ENCODE results near the gene PRR7. TPM values are rescaled to one million over a fixed set of nuclear protein-coding genes. Genes with fewer than 3 reads are reported as not detected.

Gene PRR7
- total RNA-seq, 1 experiment from 2014 or later = 40.6 TPM

DNA sequence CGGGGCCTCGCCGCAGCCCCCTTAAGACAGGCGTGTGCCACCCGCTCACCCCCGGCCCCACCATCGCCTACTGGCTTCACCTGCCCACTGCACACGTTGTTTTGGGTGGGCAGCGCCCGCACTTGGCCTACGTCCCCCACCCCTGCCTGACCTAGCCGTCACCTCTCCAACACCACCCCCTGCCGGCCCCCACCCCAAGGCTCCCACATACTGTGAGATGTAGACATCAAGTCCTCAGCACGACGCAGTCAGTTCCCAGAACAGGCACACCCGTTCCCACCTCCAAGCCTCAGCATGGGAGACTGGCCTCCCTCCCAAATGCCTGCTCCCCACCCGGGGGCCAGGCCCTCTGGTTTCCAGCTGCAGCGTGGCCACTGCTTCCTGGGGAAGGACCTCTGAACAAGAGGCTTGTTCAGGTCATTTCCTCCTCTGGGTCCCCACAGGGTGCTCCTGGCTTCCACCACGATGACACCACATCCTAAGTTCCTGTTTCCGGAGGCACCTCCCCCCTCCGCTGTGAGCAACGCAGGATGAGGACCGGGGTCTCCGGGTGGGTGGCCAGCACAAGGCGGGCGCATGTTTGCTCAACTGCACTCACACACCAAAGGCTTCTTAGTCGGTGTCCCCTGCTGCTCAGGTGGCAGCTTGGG lies 15.5 kb downstream of the PRR7 start:
- Histone ChIP-seq H3K9ac (ENCODE audit: low read length) (no peak overlapping the region), H3K79me2 (ENCODE audit: low read length) (no peaks in the 10 kb centered on the region), H3K9me2 (replicated peaks; ENCODE audit: low read length) (no peaks in the 10 kb centered on the region), H3K9me3 (ENCODE audit: low read length) (no peaks in the 10 kb centered on the region), H2AFZ (ENCODE audit: low read length) (no peak overlapping the region), H3K36me3 (ENCODE audit: low read depth, low read length) (peaks cover 21% of the 10 kb centered on the region), H4K20me1 (ENCODE audit: low read length) (peaks cover 8% of the 10 kb centered on the region; the same call in 1 of the 2 replicates), H3K4me1 (ENCODE audit: insufficient read depth, low read length) (no peaks in the 10 kb centered on the region), H3K4me2 (ENCODE audit: low read length) (no peak overlapping the region), H3K4me3 (ENCODE audit: low read length) (no peak overlapping the region), H3K27ac (ENCODE audit: low read length) (no peak overlapping the region), H3F3A (ENCODE audit: low read length, unreplicated experiment) (peaks cover 2% of the 10 kb centered on the region), H3K27me3 (ENCODE audit: low read length) (no peaks in the 10 kb centered on the region)
- BruUV-seq (replicated peaks) = no TSS peak
- no peak for DNase-seq
- no peak for ATAC-seq
- intact Hi-C loops (cut with micrococcal nuclease) = no loop called here
- CTCF ChIA-PET = no interaction called here
- no peak for TF ChIP-seq EZH2phosphoT487 (IDR thresholded peaks at IDR 0.05; ENCODE audit: borderline replicate concordance, low read length)
- TF ChIP-seq, protein P1, sequence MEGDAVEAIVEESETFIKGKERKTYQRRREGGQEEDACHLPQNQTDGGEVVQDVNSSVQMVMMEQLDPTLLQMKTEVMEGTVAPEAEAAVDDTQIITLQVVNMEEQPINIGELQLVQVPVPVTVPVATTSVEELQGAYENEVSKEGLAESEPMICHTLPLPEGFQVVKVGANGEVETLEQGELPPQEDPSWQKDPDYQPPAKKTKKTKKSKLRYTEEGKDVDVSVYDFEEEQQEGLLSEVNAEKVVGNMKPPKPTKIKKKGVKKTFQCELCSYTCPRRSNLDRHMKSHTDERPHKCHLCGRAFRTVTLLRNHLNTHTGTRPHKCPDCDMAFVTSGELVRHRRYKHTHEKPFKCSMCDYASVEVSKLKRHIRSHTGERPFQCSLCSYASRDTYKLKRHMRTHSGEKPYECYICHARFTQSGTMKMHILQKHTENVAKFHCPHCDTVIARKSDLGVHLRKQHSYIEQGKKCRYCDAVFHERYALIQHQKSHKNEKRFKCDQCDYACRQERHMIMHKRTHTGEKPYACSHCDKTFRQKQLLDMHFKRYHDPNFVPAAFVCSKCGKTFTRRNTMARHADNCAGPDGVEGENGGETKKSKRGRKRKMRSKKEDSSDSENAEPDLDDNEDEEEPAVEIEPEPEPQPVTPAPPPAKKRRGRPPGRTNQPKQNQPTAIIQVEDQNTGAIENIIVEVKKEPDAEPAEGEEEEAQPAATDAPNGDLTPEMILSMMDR (conservative IDR thresholded peaks at IDR 0.05; ENCODE audit: low read depth, low read length) = no peak
- TF ChIP-seq EZH2 (IDR thresholded peaks at IDR 0.05; ENCODE audit: low read length, unreplicated experiment) = no peak
- POLR2A ChIA-PET (ENCODE audit: unreplicated experiment) = no interaction called here

DNA sequence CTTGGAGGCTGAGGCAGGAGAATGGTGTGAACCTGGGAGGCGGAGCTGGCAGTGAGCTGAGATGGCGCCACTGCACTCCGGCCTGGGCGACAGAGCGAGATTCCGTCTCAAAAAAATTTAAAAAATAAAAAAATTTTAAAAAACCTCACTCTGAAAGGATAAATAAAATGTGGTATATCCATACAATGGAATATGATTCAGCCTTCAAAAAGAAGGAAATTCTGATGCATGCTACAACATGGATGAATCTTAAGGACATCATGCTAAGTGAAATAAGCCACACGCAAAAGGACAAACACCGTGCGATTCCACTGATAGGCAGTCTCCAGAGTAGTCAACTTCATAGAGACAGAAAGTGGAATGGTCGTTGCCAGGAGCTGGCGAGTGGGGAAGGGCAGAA lies 18.4 kb downstream of the PRR7 start:
- no peak for ATAC-seq
- BruUV-seq (replicated peaks) = no TSS peak
- POLR2A ChIA-PET (ENCODE audit: unreplicated experiment) = no interaction called here

DNA sequence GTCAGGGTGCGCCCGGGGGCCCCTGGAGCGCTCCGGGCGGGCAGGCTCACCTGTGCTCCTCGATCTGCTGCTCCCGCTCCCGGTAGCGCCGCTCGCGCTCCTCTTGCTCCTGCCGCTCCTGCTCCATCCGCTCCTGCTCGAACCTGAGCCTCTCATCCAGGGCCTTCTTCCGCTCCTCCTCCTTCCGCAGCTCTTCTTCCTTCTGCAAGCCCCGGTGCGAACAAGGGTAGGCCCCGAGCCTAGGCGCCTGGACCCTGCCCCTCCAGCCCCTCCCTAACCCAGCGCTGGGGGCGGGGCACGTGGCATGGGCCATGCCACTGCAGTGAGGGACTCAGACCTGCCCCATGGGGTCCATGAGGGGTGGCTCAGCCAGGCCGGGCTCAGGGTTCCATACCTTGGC lies 20.2 kb downstream of the PRR7 start:
- Histone ChIP-seq H3K36me3 (ENCODE audit: low read depth, low read length) (peaks cover 21% of the 10 kb centered on the region), H3K27ac (ENCODE audit: low read length) (no peak overlapping the region), H3K4me1 (ENCODE audit: insufficient read depth, low read length) (peaks cover 14% of the 10 kb centered on the region), H3K4me2 (ENCODE audit: low read length) (no peak overlapping the region), H3K79me2 (ENCODE audit: low read length) (peaks cover 25% of the 10 kb centered on the region), H3K27me3 (ENCODE audit: low read length) (no peaks in the 10 kb centered on the region), H3K9me2 (replicated peaks; ENCODE audit: low read length) (no peaks in the 10 kb centered on the region), H3K4me3 (ENCODE audit: low read length) (no peak overlapping the region), H3K9ac (ENCODE audit: low read length) (no peak overlapping the region), H3F3A (ENCODE audit: low read length, unreplicated experiment) (no peaks in the 10 kb centered on the region), H3K9me3 (ENCODE audit: low read length) (no peaks in the 10 kb centered on the region), H4K20me1 (ENCODE audit: low read length) (peaks cover 31% of the 10 kb centered on the region; the same call in 1 of the 2 replicates), H2AFZ (ENCODE audit: low read length) (no peak overlapping the region)
- CTCF ChIA-PET = no interaction called here
- TF ChIP-seq EZH2phosphoT487 (IDR thresholded peaks at IDR 0.05; ENCODE audit: borderline replicate concordance, low read length) (no peak), EZH2 (IDR thresholded peaks at IDR 0.05; ENCODE audit: low read length, unreplicated experiment) (no peak)
- TF ChIP-seq, protein P1 (conservative IDR thresholded peaks at IDR 0.05; ENCODE audit: low read depth, low read length) = no peak
- no peak for ATAC-seq
- DNase-seq = no peak
- intact Hi-C loops (cut with micrococcal nuclease) = no loop called here
- POLR2A ChIA-PET (ENCODE audit: unreplicated experiment) = no interaction called here
- no TSS peak for BruUV-seq (replicated peaks)

More for the DNA sequence above, 18.4 kb downstream of the PRR7 start:
- H3K27me3 ChIP-seq (ENCODE audit: low read length) = no peaks in the 10 kb centered on the region
- DNase-seq = no peak
- H3K27ac ChIP-seq (ENCODE audit: low read length) = no peak overlapping the region
- H3K4me1 ChIP-seq (ENCODE audit: insufficient read depth, low read length) = no peaks in the 10 kb centered on the region
- H2AFZ ChIP-seq (ENCODE audit: low read length) = no peak overlapping the region
- no peak overlapping the region for H3K4me3 ChIP-seq (ENCODE audit: low read length)
- no peak overlapping the region for H3K9ac ChIP-seq (ENCODE audit: low read length)
- CTCF ChIA-PET = no interaction called here
- peaks cover 7% of the 10 kb centered on the region for H3K79me2 ChIP-seq (ENCODE audit: low read length)
- no peak overlapping the region for H3K4me2 ChIP-seq (ENCODE audit: low read length)
- TF ChIP-seq, protein P1 (conservative IDR thresholded peaks at IDR 0.05; ENCODE audit: low read depth, low read length) = no peak
- TF ChIP-seq EZH2phosphoT487 (IDR thresholded peaks at IDR 0.05; ENCODE audit: borderline replicate concordance, low read length) (no peak), EZH2 (IDR thresholded peaks at IDR 0.05; ENCODE audit: low read length, unreplicated experiment) (no peak)
- H3K9me2 ChIP-seq (replicated peaks; ENCODE audit: low read length) = no peaks in the 10 kb centered on the region
- no peaks in the 10 kb centered on the region for H3F3A ChIP-seq (ENCODE audit: low read length, unreplicated experiment)
- peaks cover 21% of the 10 kb centered on the region for H3K36me3 ChIP-seq (ENCODE audit: low read depth, low read length)
- peaks cover 15% of the 10 kb centered on the region; the same call in 1 of the 2 replicates for H4K20me1 ChIP-seq (ENCODE audit: low read length)
- intact Hi-C loops (cut with micrococcal nuclease) = no loop called here
- no peaks in the 10 kb centered on the region for H3K9me3 ChIP-seq (ENCODE audit: low read length)
